Ishikawa (cell line): ENCODE results near the gene ASB6.
A peak's percentile ranks its signal among the peaks of the same experiment; 100 is the strongest.

Source experiments
- CEBPB ChIP-seq: IDR thresholded peaks from 2 replicates; pipeline ENCODE4 v1.6.1; 2012
- CREB1 ChIP-seq: IDR thresholded peaks from 2 replicates; pipeline ENCODE4 v1.6.1; 2012; ENCODE audit warnings: low read depth
- EGR1 ChIP-seq: IDR thresholded peaks from 2 replicates; pipeline ENCODE4 v1.6.1; 2012
- EP300 ChIP-seq: IDR thresholded peaks from 2 replicates; pipeline ENCODE4 v1.6.1; 2012; ENCODE audit warnings: borderline replicate concordance
- FOXM1 ChIP-seq: IDR thresholded peaks from 2 replicates; pipeline ENCODE4 v1.6.1; 2012; ENCODE audit warnings: low read depth, borderline replicate concordance
- MAX ChIP-seq: IDR thresholded peaks from 2 replicates; pipeline ENCODE4 v1.6.1; 2012
- NFIC ChIP-seq: IDR thresholded peaks from 2 replicates; pipeline ENCODE4 v1.6.1; 2012
- RAD21 ChIP-seq: IDR thresholded peaks from 2 replicates; pipeline ENCODE4 v1.6.1; 2012; ENCODE audit warnings: low read depth
- TAF1 ChIP-seq: IDR thresholded peaks from 2 replicates; pipeline ENCODE4 v1.6.1; 2012; ENCODE audit warnings: low read depth, mild to moderate bottlenecking
- TCF12 ChIP-seq: IDR thresholded peaks from 2 replicates; pipeline ENCODE4 v1.6.1; 2012; ENCODE audit warnings: low read depth
- TEAD4 ChIP-seq: IDR thresholded peaks from 2 replicates; pipeline ENCODE4 v1.6.1; 2012
- USF1 ChIP-seq: IDR thresholded peaks from 2 replicates; pipeline ENCODE4 v1.6.1; 2012
- YY1 ChIP-seq: IDR thresholded peaks from 2 replicates; pipeline ENCODE4 v1.6.1; 2012; ENCODE audit warnings: low read depth
- ZBTB7A ChIP-seq: IDR thresholded peaks from 2 replicates; pipeline ENCODE4 v1.6.1; 2012; ENCODE audit warnings: low read depth
- TF ChIP-seq, protein P1 (sequence below): IDR thresholded peaks from 2 replicates; pipeline ENCODE4 v1.6.1; 2012; ENCODE audit warnings: low read depth, mild to moderate bottlenecking

ASB6 gene

DNA sequence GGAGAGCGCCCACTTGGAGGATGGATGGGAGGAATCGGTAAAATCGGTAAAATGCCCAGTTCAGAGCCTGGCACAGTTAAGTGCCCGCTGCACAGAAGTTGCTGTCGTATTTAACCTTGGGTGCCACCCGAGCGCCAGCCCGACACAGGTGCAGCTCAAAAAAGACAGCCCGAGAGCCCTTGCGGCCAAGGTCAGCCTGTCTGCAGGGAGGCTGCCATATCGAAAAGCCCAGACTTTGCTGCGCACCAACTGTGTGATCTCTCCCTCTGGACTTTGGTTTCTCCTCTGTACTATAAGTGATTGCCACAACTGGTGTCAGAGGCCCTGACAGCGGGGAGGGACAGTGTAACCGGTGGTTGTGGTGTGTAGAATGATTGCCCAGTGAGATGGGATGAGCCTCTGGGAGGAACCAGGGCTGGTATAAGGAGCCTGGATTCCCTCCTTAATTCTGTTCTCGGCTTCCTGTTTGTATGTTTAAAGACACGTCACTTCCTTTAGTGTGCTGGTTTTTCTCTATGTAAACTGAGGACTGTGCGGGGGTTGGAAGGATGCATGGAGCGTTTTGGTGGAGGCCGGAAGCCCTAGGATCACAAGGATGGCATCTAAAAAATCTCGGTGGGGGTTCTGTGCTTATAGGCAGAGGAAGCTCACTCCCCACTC is 15.2 kb downstream of the ASB6 start:
- no peak for TF ChIP-seq EP300
- TF ChIP-seq ZBTB7A = no peak
- TF ChIP-seq, protein P1, sequence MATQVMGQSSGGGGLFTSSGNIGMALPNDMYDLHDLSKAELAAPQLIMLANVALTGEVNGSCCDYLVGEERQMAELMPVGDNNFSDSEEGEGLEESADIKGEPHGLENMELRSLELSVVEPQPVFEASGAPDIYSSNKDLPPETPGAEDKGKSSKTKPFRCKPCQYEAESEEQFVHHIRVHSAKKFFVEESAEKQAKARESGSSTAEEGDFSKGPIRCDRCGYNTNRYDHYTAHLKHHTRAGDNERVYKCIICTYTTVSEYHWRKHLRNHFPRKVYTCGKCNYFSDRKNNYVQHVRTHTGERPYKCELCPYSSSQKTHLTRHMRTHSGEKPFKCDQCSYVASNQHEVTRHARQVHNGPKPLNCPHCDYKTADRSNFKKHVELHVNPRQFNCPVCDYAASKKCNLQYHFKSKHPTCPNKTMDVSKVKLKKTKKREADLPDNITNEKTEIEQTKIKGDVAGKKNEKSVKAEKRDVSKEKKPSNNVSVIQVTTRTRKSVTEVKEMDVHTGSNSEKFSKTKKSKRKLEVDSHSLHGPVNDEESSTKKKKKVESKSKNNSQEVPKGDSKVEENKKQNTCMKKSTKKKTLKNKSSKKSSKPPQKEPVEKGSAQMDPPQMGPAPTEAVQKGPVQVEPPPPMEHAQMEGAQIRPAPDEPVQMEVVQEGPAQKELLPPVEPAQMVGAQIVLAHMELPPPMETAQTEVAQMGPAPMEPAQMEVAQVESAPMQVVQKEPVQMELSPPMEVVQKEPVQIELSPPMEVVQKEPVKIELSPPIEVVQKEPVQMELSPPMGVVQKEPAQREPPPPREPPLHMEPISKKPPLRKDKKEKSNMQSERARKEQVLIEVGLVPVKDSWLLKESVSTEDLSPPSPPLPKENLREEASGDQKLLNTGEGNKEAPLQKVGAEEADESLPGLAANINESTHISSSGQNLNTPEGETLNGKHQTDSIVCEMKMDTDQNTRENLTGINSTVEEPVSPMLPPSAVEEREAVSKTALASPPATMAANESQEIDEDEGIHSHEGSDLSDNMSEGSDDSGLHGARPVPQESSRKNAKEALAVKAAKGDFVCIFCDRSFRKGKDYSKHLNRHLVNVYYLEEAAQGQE = no peak
- no peak for TF ChIP-seq USF1
- TF ChIP-seq NFIC = no peak
- no peak for TF ChIP-seq MAX
- TF ChIP-seq CREB1 = no peak
- TF ChIP-seq RAD21 = no peak
- TF ChIP-seq EGR1 = 0 out of 2 replicates have a peak, but pooled peaks have one; percentile 7
- no peak for TF ChIP-seq CEBPB
- TF ChIP-seq TAF1 = no peak
- 0 out of 2 replicates have a peak, but pooled peaks have one; percentile 5 for TF ChIP-seq TCF12

DNA sequence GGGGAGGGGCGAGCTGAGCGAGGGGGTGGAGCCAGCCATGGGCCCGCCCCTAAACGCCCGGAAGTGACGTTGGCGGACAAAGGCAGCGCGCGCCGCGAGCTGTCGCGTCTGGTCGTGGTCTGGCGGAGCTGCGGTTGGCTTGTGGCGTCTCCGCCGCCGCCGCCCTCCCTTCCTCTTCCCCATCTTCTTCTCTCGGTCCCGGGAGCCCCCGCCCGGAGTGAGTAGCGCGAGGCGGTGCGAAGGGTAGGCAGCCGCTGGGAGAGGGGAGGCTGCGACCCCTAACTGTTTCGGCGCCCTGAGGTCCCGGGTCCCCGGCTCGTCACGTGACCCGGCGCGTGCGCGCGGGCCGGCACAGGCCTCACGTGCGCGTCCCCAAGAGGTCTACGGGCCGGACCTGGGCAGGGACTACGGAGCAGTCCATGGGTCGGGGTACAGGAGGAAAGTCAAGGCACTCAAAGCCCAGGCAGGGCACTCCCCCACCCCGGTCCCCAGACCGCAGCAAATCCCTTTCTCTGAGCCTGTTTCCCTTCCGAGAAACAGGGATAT is 15.8 kb downstream of the ASB6 start, which contains the start of gene NTMT1:
NTMT1 (plus strand) TSS at position 85 of the 546 bp plus-strand sequence. CDS start 6,541 bp downstream, outside the sequence.
- TF ChIP-seq TCF12 (peak; percentile 60), CREB1 (peak; percentile 79), EP300 (0 out of 2 replicates have a peak, but pooled peaks have one; percentile 27), FOXM1 (no peak), ZBTB7A (peak; percentile 74; the same call in 1 of the 2 replicates), EGR1 (peak; percentile 20; the same call in 1 of the 2 replicates), CEBPB (peak; percentile 3; the same call in 1 of the 2 replicates), YY1 (0 out of 2 replicates have a peak, but pooled peaks have one; percentile 46), RAD21 (no peak), USF1 (peak; percentile 98), TEAD4 (0 out of 2 replicates have a peak, but pooled peaks have one; percentile 13), NFIC (no peak), MAX (peak; percentile 98), TAF1 (peak; percentile 92)
- TF ChIP-seq, protein P1 = no peak

- TF ChIP-seq, protein P1 = no peak
- TF ChIP-seq NFIC (no peak), RAD21 (no peak), TEAD4 (no peak), MAX (no peak), ZBTB7A (no peak), CEBPB (no peak), YY1 (no peak)
Observed at GRCh38 chr9:129624947-129625346, 17.0 kb downstream of the ASB6 start.
